HepG2 (cell line): ENCODE data around the gene BMP2. TPM values are rescaled to one million over a fixed set of nuclear protein-coding genes. Genes with fewer than 3 reads are reported as not detected.

Experiments used
- ATAC-seq: fragments of 200-7000 bp; cut with Tn5 transposase; 3 replicates; pipeline ENCODE4 v1.9.1; 2020; ENCODE audit warnings: mild to moderate bottlenecking, moderate library complexity
- BruUV-seq: library from RNA; stranded (reverse); fragments of 400-500 nt; replicated peaks from 2 replicates; lab custom pipeline; 2021; lab: Mats Ljungman, UMichigan
- CTCF ChIA-PET: fragments of 300-600 bp; formaldehyde crosslinking; extraction: SDS; loops from one replicate; lab custom pipeline; 2021; ENCODE audit warnings: low total read pairs, inconsistent platforms, low intra/inter-chr PET ratio; lab: Yijun Ruan, JAX
- POLR2A ChIA-PET: fragments of 350-600 bp; sonication (Branson Sonifier 250); formaldehyde crosslinking; loops from one replicate; lab custom pipeline; 2020; ENCODE audit warnings: antibody characterized with exemption, inconsistent platforms; lab: Yijun Ruan, JAX
- DNase-seq: peaks from one replicate; pipeline ENCODE4 v3.0.0-alpha.2; 2015; ENCODE audit warnings: low spot score
- FAIRE-seq: peaks from 3 replicates; lab custom pipeline; 2011; peaks lifted over from hg19 to GRCh38; lab: Jason Lieb, UNC
- H2AFZ ChIP-seq: one replicate; pipeline ENCODE4 v1.6.1; 2011; ENCODE audit warnings: low read length, inconsistent platforms
- H3K27ac ChIP-seq: fragments of 300-600 bp; 3 replicates; pipeline ENCODE4 v1.8.0; 2011; ENCODE audit warnings: mixed run types, mild to moderate bottlenecking, mixed read lengths, low read length, inconsistent platforms; ENCODE audit not compliant: insufficient read depth; ENCODE audit errors: extremely low read length
- H3K27me3 ChIP-seq, 2 experiments: fragments of 200-600 bp in 1 of 2; 2 replicates in 1 of 2; 3 replicates in 1 of 2; pipeline versions ENCODE4 v1.6.0 to v1.8.0; 2011; ENCODE audit warnings: low read length in 2 of 2, mild to moderate bottlenecking in 2 of 2, moderate library complexity in 2 of 2, inconsistent platforms in 1 of 2; ENCODE audit not compliant: insufficient read depth in 2 of 2, control insufficient read depth in 1 of 2
- H3K36me3 ChIP-seq, 2 experiments: fragments of 200-600 bp in 1 of 2; replicated peaks in 1 of 2; 2 replicates in 1 of 2; 3 replicates in 1 of 2; pipeline versions ENCODE4 v1.5.1 to v1.8.0; 2011; ENCODE audit warnings: low read length in 2 of 2, inconsistent platforms in 1 of 2; ENCODE audit not compliant: insufficient read depth in 2 of 2, control insufficient read depth in 1 of 2
- H3K4me1 ChIP-seq: 2 replicates; pipeline ENCODE4 v1.5.1; 2012; ENCODE audit warnings: low read length, inconsistent platforms; ENCODE audit not compliant: insufficient read depth
- H3K4me2 ChIP-seq: 2 replicates; pipeline ENCODE4 v1.6.0; 2011; ENCODE audit warnings: low read depth, low read length, inconsistent platforms
- H3K4me3 ChIP-seq, 3 experiments: fragments of 200-600 bp in 1 of 3; sonication (generic), shearing (Covaris generic) in 1 of 3; replicated peaks in 1 of 3; 2 replicates each; pipeline ENCODE4 v1.5.1; 2011 to 2016; ENCODE audit warnings: low read length in 3 of 3, inconsistent platforms in 2 of 3, low read depth in 2 of 3, mild to moderate bottlenecking in 2 of 3, control low read depth in 1 of 3, mixed read lengths in 1 of 3; ENCODE audit not compliant: insufficient read depth in 1 of 3
- H3K79me2 ChIP-seq: one replicate; pipeline ENCODE4 v1.6.1; 2011; ENCODE audit warnings: low read length, inconsistent platforms; ENCODE audit not compliant: insufficient read depth
- H3K9ac ChIP-seq: 2 replicates; pipeline ENCODE4 v1.6.0; 2011; ENCODE audit warnings: mild to moderate bottlenecking, low read depth, low read length, inconsistent platforms; ENCODE audit not compliant: insufficient read depth
- H3K9me3 ChIP-seq: 2 replicates; pipeline ENCODE4 v1.5.1; 2012; ENCODE audit warnings: mild to moderate bottlenecking, low read length
- H4K20me1 ChIP-seq: 2 replicates; pipeline ENCODE4 v1.6.0; 2011; ENCODE audit warnings: inconsistent platforms, mild to moderate bottlenecking, low read length, moderate library complexity; ENCODE audit not compliant: insufficient read depth
- PHB2 ChIP-seq: fragments of 450-650 bp; IDR thresholded peaks from 2 replicates; pipeline ENCODE4 v1.6.1; 2018; ENCODE audit not compliant: partially characterized antibody
- SALL2 ChIP-seq: sonication (generic); formaldehyde crosslinking; IDR thresholded peaks from 2 replicates; pipeline ENCODE4 v1.8.1; 2023; ENCODE audit warnings: mild to moderate bottlenecking, missing genetic modification reagents, inconsistent platforms
- SMC3 ChIP-seq: IDR thresholded peaks from 2 replicates; pipeline ENCODE4 v1.6.1; 2011; ENCODE audit warnings: low read length, improper control_type of control experiment
- SMYD3 ChIP-seq: sonication (generic); formaldehyde crosslinking; IDR thresholded peaks from 2 replicates; pipeline ENCODE4 v1.8.1; 2023; ENCODE audit warnings: mild to moderate bottlenecking, missing genetic modification reagents
- SSRP1 ChIP-seq: IDR thresholded peaks from 2 replicates; pipeline ENCODE4 v1.6.1; 2016; ENCODE audit warnings: control low read depth
- STAG1 ChIP-seq: sonication (generic); formaldehyde crosslinking; IDR thresholded peaks from 2 replicates; pipeline ENCODE4 v1.4.0; 2020; ENCODE audit warnings: missing genetic modification reagents
- ZBTB20 ChIP-seq: sonication (generic); formaldehyde crosslinking; IDR thresholded peaks from 2 replicates; pipeline ENCODE4 v1.8.1; 2023; ENCODE audit warnings: missing genetic modification reagents, low read depth, mild to moderate bottlenecking, borderline replicate concordance
- ZKSCAN1 ChIP-seq: fragments of 150-350 bp; IDR thresholded peaks from 2 replicates; pipeline ENCODE4 v1.6.1; 2014; ENCODE audit warnings: low read length
- ZNF570 ChIP-seq: sonication (generic); formaldehyde crosslinking; IDR thresholded peaks from 2 replicates; pipeline ENCODE4 v1.4.0; 2020; ENCODE audit warnings: mild to moderate bottlenecking, missing genetic modification reagents, borderline replicate concordance
- WGBS: methylation state at CpG from one replicate; pipeline ENCODE4 v1.1.6; 2017; ENCODE audit warnings: low lambda C conversion rate; 5-methylcytosine and 5-hydroxymethylcytosine counted together
- in situ Hi-C: cut with HindIII; loops from 2 replicates; pipeline ENCODE4 v1.10.0; 2017; ENCODE audit warnings: low pct_unique_long_range_greater_than_20kb; ENCODE audit not compliant: extremely low pct_ligation_motif_present
- intact Hi-C: fragments of 100-400 bp; cut with micrococcal nuclease; formaldehyde crosslinking; loops from one replicate; pipeline ENCODE4 v1.10.0; 2022; ENCODE audit not compliant: unreplicated experiment
- polyA plus RNA-seq, 8 experiments: library from polyadenylated mRNA; depleted of rRNA in 3 of 8; stranded (reverse) in 7 of 8; unstranded in 1 of 8; fragments of >200 nt; fragmentation: Illumina TruSeq in 4 of 8; extraction: Trizol in 4 of 8; gene quantifications; 2 replicates each; pipeline versions ENCODE4 v1.2.1 to v1.2.3, GENCODE V29; 2011 to 2016; ENCODE audit warnings: low read depth in 4 of 8, missing spikeins in 1 of 8, mixed read lengths in 1 of 8; ENCODE audit not compliant: insufficient read depth in 1 of 8
- total RNA-seq, 5 experiments: library from RNA; depleted of rRNA; stranded (reverse); fragments of >200 nt; fragmentation: Illumina TruSeq; extraction: Trizol; gene quantifications; 2 replicates each; pipeline ENCODE4 v1.2.3, GENCODE V29; 2016; ENCODE audit warnings: low read depth in 1 of 5
- TF ChIP-seq, protein P1 (sequence below): sonication (generic); formaldehyde crosslinking; IDR thresholded peaks from 2 replicates; pipeline ENCODE4 v1.4.0; 2020; ENCODE audit warnings: mild to moderate bottlenecking, low read depth, missing genetic modification reagents
- TF ChIP-seq, protein P2 (sequence below): sonication (generic); formaldehyde crosslinking; IDR thresholded peaks from 2 replicates; pipeline ENCODE4 v1.4.0; 2020; ENCODE audit warnings: mild to moderate bottlenecking, missing genetic modification reagents

Gene BMP2
- total and polyA plus RNA-seq, 2 of the 13 experiments (the other 11 are each of a cell fraction or from before 2014, with no cell fraction given), result 0.02 to 0.03 TPM

DNA sequence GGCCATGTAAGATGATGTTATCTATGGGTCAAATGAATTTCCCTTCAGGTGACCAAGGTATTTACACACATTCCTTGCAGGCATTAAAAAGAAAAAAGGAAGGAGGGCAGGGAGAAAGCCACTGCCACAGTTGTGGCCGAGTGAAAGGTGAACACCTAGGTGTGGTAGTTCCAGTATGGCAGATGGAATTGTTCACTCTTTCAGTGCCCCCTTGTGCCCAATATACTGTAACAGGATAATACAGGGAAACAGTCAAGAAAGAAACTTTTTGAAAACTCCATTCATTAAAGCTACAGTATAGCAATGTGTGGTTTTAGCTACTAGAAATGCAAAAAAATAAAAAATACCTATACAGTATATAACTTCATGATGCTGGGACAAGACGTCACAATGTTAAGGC lies 52.1 kb downstream of the BMP2 start (continued):
- TF ChIP-seq ZNF570 (CRISPR knock-in tag), result no peak
- no peak for TF ChIP-seq PHB2
- TF ChIP-seq ZKSCAN1, result no peak
- TF ChIP-seq SMYD3 (CRISPR knock-in tag), result no peak
- peak; percentile 70 for TF ChIP-seq STAG1 (CRISPR knock-in tag)
- no peak for TF ChIP-seq SALL2 (CRISPR knock-in tag)
- TF ChIP-seq, protein P1, sequence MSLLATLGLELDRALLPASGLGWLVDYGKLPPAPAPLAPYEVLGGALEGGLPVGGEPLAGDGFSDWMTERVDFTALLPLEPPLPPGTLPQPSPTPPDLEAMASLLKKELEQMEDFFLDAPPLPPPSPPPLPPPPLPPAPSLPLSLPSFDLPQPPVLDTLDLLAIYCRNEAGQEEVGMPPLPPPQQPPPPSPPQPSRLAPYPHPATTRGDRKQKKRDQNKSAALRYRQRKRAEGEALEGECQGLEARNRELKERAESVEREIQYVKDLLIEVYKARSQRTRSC (CRISPR knock-in tag), result no peak
- TF ChIP-seq SMC3, result peak; percentile 46; the same call in 1 of the 2 replicates
- no peak for TF ChIP-seq SSRP1
- TF ChIP-seq, all 625 proteins: peak for 4

DNA sequence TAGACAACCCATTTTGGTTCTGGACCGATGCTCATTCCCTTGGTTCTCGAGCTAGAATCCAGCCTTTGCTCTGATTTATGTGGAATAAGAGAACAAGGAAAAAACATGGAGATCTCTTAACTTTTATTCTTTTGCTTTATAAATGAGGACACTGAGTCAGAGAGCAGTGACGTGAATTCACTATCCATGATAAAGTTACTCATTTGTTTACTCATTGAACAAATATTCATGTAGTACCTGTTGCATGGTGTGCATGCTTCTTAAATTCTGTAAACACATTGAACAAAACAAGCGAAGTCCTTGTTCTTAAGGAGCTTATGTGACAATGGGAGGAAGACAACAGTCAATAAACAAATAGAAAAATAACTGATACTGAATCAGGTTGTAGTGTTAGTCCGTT lies 56.9 kb downstream of the BMP2 start:
- Histone ChIP-seq H3K4me2 (no peak overlapping the region), H3K27me3 (no peaks in the 10 kb centered on the region), H3K27ac (no peak overlapping the region), H3K4me1 (no peaks in the 10 kb centered on the region), H3K36me3 (no peaks in the 10 kb centered on the region), H2AFZ (no peak overlapping the region), H3K9ac (no peak overlapping the region), H3K9me3 (no peaks in the 10 kb centered on the region), H4K20me1 (no peaks in the 10 kb centered on the region), H3K4me3 (no peak overlapping the region), H3K79me2 (no peaks in the 10 kb centered on the region)
- POLR2A ChIA-PET, result no interaction called here
- no TSS peak for BruUV-seq
- ATAC-seq (no peak), FAIRE-seq (no peak), DNase-seq (no peak)
- in situ Hi-C loops, result no loop called here
- intact Hi-C loops, result no loop called here
- CTCF ChIA-PET, result no interaction called here
- TF ChIP-seq ZBTB20 (CRISPR knock-in tag), result no peak
- TF ChIP-seq, protein P2, sequence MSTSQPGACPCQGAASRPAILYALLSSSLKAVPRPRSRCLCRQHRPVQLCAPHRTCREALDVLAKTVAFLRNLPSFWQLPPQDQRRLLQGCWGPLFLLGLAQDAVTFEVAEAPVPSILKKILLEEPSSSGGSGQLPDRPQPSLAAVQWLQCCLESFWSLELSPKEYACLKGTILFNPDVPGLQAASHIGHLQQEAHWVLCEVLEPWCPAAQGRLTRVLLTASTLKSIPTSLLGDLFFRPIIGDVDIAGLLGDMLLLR (CRISPR knock-in tag), result no peak
- WGBS, result 12% methylated on average over 5 of the region's 5 CpGs
